GM19025 (cell line): ENCODE measurements around the gene SUPT3H.

Source experiments
- ATAC-seq: cut with Tn5 transposase; IDR thresholded peaks from one replicate; pipeline ENCODE4 v1.9.1; 2021; ENCODE audit warnings: mild to moderate bottlenecking, low read depth, moderate library complexity; ENCODE audit not compliant: unreplicated experiment

SUPT3H gene

GRCh38 chr6:44969446-44970185 lies 408.1 kb downstream of the SUPT3H start:
- ATAC-seq, result no peak

- ATAC-seq, result no peak
Measured at GRCh38 chr6:44967481-44967880, 410.3 kb downstream of the SUPT3H start.

GRCh38 chr6:44966449-44967092 lies 411.2 kb downstream of the SUPT3H start:
- ATAC-seq, result no peak

GRCh38 chr6:44965708-44966107 lies 412.0 kb downstream of the SUPT3H start:
- ATAC-seq, result no peak

GRCh38 chr6:44960898-44961297 lies 416.8 kb downstream of the SUPT3H start:
- ATAC-seq, result no peak

- ATAC-seq, result no peak
Measured at GRCh38 chr6:44959651-44960050, 418.1 kb downstream of the SUPT3H start.

GRCh38 chr6:44957156-44957555 lies 420.6 kb downstream of the SUPT3H start:
- ATAC-seq, result no peak

- ATAC-seq, result no peak
Measured at GRCh38 chr6:44956396-44956795, 421.3 kb downstream of the SUPT3H start.

- no peak for ATAC-seq
Measured at GRCh38 chr6:44955145-44955544, 422.6 kb downstream of the SUPT3H start.

GRCh38 chr6:44954281-44954680 lies 423.5 kb downstream of the SUPT3H start:
- ATAC-seq, result no peak

- ATAC-seq, result no peak
Measured at GRCh38 chr6:44951253-44951747, 426.4 kb downstream of the SUPT3H start.

GRCh38 chr6:44949596-44950201 lies 428.0 kb downstream of the SUPT3H start:
- no peak for ATAC-seq

- no peak for ATAC-seq
Measured at GRCh38 chr6:44943541-44943940, 434.2 kb downstream of the SUPT3H start.

- ATAC-seq, result no peak
Measured at GRCh38 chr6:44942798-44943197, 434.9 kb downstream of the SUPT3H start.

- ATAC-seq, result no peak
Measured at GRCh38 chr6:44942201-44942600, 435.5 kb downstream of the SUPT3H start.

- no peak for ATAC-seq
Measured at GRCh38 chr6:44940367-44940766, 437.4 kb downstream of the SUPT3H start.

- ATAC-seq, result no peak
Measured at GRCh38 chr6:44935693-44936300, 441.9 kb downstream of the SUPT3H start.

GRCh38 chr6:44933108-44933507 lies 444.6 kb downstream of the SUPT3H start:
- ATAC-seq, result no peak

- no peak for ATAC-seq
Measured at GRCh38 chr6:44932651-44933091, 445.1 kb downstream of the SUPT3H start.

GRCh38 chr6:44931385-44931784 lies 446.3 kb downstream of the SUPT3H start:
- no peak for ATAC-seq

- ATAC-seq, result no peak
Measured at GRCh38 chr6:44926556-44926955, 451.2 kb downstream of the SUPT3H start.
